ENCODE data around the gene DTNB. TPM values are rescaled to one million over a fixed set of nuclear protein-coding genes. Genes with fewer than 3 reads are reported as not detected.

DTNB gene
- total RNA-seq, 1 experiment from 2014 or later: 26.3 TPM

DNA sequence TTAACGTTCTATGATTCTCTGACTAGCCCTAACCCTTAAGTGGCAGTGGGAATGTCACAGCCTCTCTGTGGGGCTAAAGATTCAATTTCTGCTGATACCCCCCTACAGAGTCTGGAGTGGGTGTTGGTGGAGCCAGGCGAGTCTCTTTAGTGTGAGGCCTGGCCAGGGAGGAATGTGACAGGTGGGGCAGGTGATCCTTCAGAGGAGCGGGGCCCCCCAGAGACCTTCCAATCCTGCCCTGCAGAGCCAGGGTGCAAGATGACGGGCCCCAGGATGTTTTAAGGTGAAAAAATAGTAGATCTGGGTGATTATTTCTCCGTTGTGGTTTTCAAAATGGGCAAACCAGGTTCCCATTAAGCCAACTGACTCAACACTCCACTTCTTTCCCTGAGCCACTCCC is 303.5 kb downstream of the DTNB start:
- intact Hi-C loops (cut with micrococcal nuclease): no loop called here
- Mint-ChIP-seq H3K27me3 (ENCODE audit: insufficient read depth, unreplicated experiment) (no peaks in the 10 kb centered on the region), H3K36me3 (ENCODE audit: insufficient read depth, unreplicated experiment) (no peaks in the 10 kb centered on the region), H3K4me3 (ENCODE audit: unreplicated experiment) (no peak overlapping the region), H3K4me1 (ENCODE audit: insufficient read depth, unreplicated experiment) (no peaks in the 10 kb centered on the region), H3K27ac (ENCODE audit: low read depth, unreplicated experiment) (no peak overlapping the region), H3K9me3 (ENCODE audit: unreplicated experiment) (no peaks in the 10 kb centered on the region)
- CTCF ChIA-PET: interaction anchor here (0.6 kb wide), 1 partner anchor 1483 kb away, joined by 3 read pairs; no protein-coding TSS in a partner anchor
- POLR2A ChIA-PET: no interaction called here
- TF ChIP-seq, protein P1, sequence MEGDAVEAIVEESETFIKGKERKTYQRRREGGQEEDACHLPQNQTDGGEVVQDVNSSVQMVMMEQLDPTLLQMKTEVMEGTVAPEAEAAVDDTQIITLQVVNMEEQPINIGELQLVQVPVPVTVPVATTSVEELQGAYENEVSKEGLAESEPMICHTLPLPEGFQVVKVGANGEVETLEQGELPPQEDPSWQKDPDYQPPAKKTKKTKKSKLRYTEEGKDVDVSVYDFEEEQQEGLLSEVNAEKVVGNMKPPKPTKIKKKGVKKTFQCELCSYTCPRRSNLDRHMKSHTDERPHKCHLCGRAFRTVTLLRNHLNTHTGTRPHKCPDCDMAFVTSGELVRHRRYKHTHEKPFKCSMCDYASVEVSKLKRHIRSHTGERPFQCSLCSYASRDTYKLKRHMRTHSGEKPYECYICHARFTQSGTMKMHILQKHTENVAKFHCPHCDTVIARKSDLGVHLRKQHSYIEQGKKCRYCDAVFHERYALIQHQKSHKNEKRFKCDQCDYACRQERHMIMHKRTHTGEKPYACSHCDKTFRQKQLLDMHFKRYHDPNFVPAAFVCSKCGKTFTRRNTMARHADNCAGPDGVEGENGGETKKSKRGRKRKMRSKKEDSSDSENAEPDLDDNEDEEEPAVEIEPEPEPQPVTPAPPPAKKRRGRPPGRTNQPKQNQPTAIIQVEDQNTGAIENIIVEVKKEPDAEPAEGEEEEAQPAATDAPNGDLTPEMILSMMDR (IDR thresholded peaks at IDR 0.05; ENCODE audit: unreplicated experiment): no peak
- BruUV-seq (replicated peaks): no TSS peak
- no peak for DNase-seq (ENCODE audit: unreplicated experiment)

DNA sequence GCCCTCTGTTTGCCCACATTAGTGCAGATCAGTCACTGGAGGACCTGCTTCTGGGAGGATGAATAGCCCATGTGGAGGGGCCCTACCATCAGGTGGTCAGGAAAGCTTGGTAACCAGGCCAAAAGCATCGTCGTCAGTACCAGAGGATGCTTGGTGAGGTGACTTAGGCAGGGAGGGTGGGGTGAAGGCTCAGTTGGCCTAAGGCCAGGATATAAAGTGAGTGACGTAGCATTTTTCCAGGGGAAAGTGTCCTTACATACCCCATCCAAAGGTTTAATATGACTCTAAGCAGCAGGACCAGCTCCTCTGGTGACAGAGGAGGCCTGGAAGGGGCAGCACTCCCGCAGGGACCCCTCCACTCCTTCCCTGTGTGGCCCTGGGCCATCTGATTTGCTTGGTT is 303.9 kb downstream of the DTNB start:
- DNase-seq (ENCODE audit: unreplicated experiment): no peak
- ChIA-PET POLR2A (interaction anchor here (0.5 kb wide), 1 partner anchor 31 kb away, joined by 3 read pairs; no protein-coding TSS in a partner anchor), CTCF (interaction anchor here (1.0 kb wide), 1 partner anchor 8 kb away, joined by 3 read pairs; no protein-coding TSS in a partner anchor)
- Mint-ChIP-seq H3K36me3 (ENCODE audit: insufficient read depth, unreplicated experiment) (no peaks in the 10 kb centered on the region), H3K27ac (ENCODE audit: low read depth, unreplicated experiment) (no peak overlapping the region), H3K9me3 (ENCODE audit: unreplicated experiment) (no peaks in the 10 kb centered on the region), H3K4me3 (ENCODE audit: unreplicated experiment) (no peak overlapping the region), H3K27me3 (ENCODE audit: insufficient read depth, unreplicated experiment) (peaks cover 3% of the 10 kb centered on the region), H3K4me1 (ENCODE audit: insufficient read depth, unreplicated experiment) (no peaks in the 10 kb centered on the region)
- intact Hi-C loops (cut with micrococcal nuclease): no loop called here
- TF ChIP-seq, protein P1 (IDR thresholded peaks at IDR 0.05; ENCODE audit: unreplicated experiment): no peak
- no TSS peak for BruUV-seq (replicated peaks)

DNA sequence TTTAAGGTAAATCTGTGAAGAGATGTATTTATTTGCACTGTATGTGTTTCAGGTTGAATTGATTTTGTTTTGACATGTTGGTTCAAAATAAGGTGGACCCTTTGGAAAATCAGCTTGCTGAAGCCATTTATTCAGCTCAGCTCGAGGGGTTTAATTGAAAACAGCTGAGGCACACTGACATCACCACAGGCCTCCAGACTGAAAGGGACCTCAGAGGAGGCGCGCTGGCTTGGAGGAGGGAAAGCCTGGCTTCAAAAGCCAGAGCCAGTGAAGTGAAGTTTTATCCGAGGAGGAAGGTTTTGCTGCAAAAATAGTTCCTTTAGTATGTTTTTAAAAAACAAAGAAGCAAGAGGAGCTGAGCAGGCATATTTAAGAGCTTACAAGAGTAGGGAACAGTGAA is 304.7 kb downstream of the DTNB start:
- BruUV-seq (replicated peaks): no TSS peak
- Mint-ChIP-seq H3K27me3 (ENCODE audit: insufficient read depth, unreplicated experiment) (peaks cover 10% of the 10 kb centered on the region), H3K4me3 (ENCODE audit: unreplicated experiment) (no peak overlapping the region), H3K9me3 (ENCODE audit: unreplicated experiment) (no peaks in the 10 kb centered on the region), H3K36me3 (ENCODE audit: insufficient read depth, unreplicated experiment) (no peaks in the 10 kb centered on the region), H3K4me1 (ENCODE audit: insufficient read depth, unreplicated experiment) (no peaks in the 10 kb centered on the region), H3K27ac (ENCODE audit: low read depth, unreplicated experiment) (no peak overlapping the region)
- ChIA-PET CTCF (interaction anchor here (0.6 to 1.0 kb wide), 2 partner anchors 8 to 171 kb away, joined by 3 read pairs; no protein-coding TSS in a partner anchor), POLR2A (interaction anchor here (0.5 to 0.6 kb wide), 2 partner anchors 30 to 409 kb away, joined by 3 read pairs; no protein-coding TSS in a partner anchor)
- TF ChIP-seq, protein P1 (IDR thresholded peaks at IDR 0.05; ENCODE audit: unreplicated experiment): no peak
- intact Hi-C loops (cut with micrococcal nuclease): no loop called here
- no peak for DNase-seq (ENCODE audit: unreplicated experiment)

DNA sequence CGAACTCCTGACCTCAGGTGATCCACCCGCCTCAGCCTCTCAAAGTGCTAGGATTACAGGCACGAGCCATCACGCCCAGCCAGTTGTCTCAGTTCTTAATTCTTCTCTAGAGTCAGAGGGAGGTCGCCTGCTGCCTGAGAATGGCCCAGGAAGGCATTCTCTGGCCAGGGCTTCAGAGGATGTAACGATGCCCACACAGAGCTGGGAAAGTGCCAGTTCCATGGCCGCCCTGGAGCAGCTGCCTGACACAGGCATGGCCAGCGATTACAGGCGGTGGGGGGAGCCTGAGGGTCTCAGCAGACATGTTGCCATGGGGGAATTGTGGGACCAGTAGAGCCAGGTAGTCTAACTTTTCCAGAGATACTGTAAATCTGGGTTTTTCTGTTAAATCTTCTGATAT is 306.1 kb downstream of the DTNB start:
- TF ChIP-seq, protein P1 (IDR thresholded peaks at IDR 0.05; ENCODE audit: unreplicated experiment): no peak
- ChIA-PET CTCF (interaction anchor here (0.6 to 4.9 kb wide), 2 partner anchors 9 to 20 kb away, joined by 5 to 25 read pairs; no protein-coding TSS in a partner anchor), POLR2A (no interaction called here)
- H3K4me1 Mint-ChIP-seq (ENCODE audit: insufficient read depth, unreplicated experiment): no peaks in the 10 kb centered on the region
- no peak overlapping the region for H3K27ac Mint-ChIP-seq (ENCODE audit: low read depth, unreplicated experiment)
- DNase-seq (ENCODE audit: unreplicated experiment): no peak
- H3K36me3 Mint-ChIP-seq (ENCODE audit: insufficient read depth, unreplicated experiment): no peaks in the 10 kb centered on the region
- no peaks in the 10 kb centered on the region for H3K9me3 Mint-ChIP-seq (ENCODE audit: unreplicated experiment)
- H3K4me3 Mint-ChIP-seq (ENCODE audit: unreplicated experiment): no peak overlapping the region
- intact Hi-C loops (cut with micrococcal nuclease): no loop called here
- peaks cover 10% of the 10 kb centered on the region for H3K27me3 Mint-ChIP-seq (ENCODE audit: insufficient read depth, unreplicated experiment)
- BruUV-seq (replicated peaks): no TSS peak
